HCT116 (cell line): ENCODE data around the gene PNKP. TPM values are rescaled to one million over a fixed set of nuclear protein-coding genes. Genes with fewer than 3 reads are reported as not detected.

Experiments used
- ATAC-seq: fragments of 200-7000 bp; cut with Tn5 transposase; 2 replicates; pipeline ENCODE4 v1.9.1; 2020; ENCODE audit warnings: mild to moderate bottlenecking, moderate library complexity
- BruUV-seq: library from RNA; stranded (reverse); fragments of 400-500 nt; replicated peaks from 2 replicates; lab custom pipeline; 2021; lab: Mats Ljungman, UMichigan
- CTCF ChIA-PET: fragments of 300-600 bp; sonication (Branson Sonifier 250); formaldehyde crosslinking; loops from one replicate; lab custom pipeline; 2021; ENCODE audit warnings: antibody characterized with exemption; lab: Charles Lee
- POLR2A ChIA-PET: fragments of 300-600, 350-600 bp; sonication (Branson Sonifier 250); formaldehyde crosslinking; loops from one replicate; lab custom pipeline; 2021; ENCODE audit warnings: antibody characterized with exemption; lab: Charles Lee
- RAD21 ChIA-PET, 2 experiments: fragments of 300-600 bp; sonication (Branson Sonifier 250); formaldehyde crosslinking; loops; one replicate each; lab custom pipeline; 2023; ENCODE audit warnings: low total read pairs in 2 of 2; ENCODE audit not compliant: uncharacterized antibody in 2 of 2, unreplicated experiment in 2 of 2, low non-redundant PET in 1 of 2; lab: Charles Lee
- DNase-seq: peaks from one replicate; pipeline ENCODE4 v3.0.0-alpha.2; 2010; ENCODE audit warnings: low read depth, low spot score
- H2AFZ ChIP-seq: fragments of 200-600 bp; shearing (Covaris generic), sonication (generic); 2 replicates; pipeline ENCODE4 v1.6.1; 2017; ENCODE audit warnings: low read depth, mixed run types, mixed read lengths, antibody characterized with exemption, low read length; ENCODE audit not compliant: poor library complexity, severe bottlenecking
- H3K27ac ChIP-seq: 2 replicates; pipeline ENCODE4 v1.5.1; 2012; ENCODE audit warnings: low read depth, low read length
- H3K27me3 ChIP-seq: fragments of 200-600 bp; sonication (generic); 2 replicates; pipeline ENCODE4 v1.6.1; 2016; ENCODE audit warnings: mixed run types, low read length, mixed read lengths; ENCODE audit not compliant: insufficient read depth
- H3K36me3 ChIP-seq, 2 experiments: fragments of 200-500 bp in 1 of 2; fragments of 200-600 bp in 1 of 2; sonication (Bioruptor generic) in 1 of 2; sonication (generic) in 1 of 2; 2 replicates each; pipeline versions ENCODE4 v1.5.1 to v1.6.1; 2014 to 2016; ENCODE audit warnings: low read length in 2 of 2, inconsistent platforms in 1 of 2, mixed read lengths in 1 of 2, mixed run types in 1 of 2; ENCODE audit not compliant: insufficient read depth in 2 of 2, control insufficient read depth in 1 of 2
- H3K4me1 ChIP-seq, 2 experiments: fragments of 200-600 bp in 1 of 2; sonication (generic) in 1 of 2; 2 replicates each; pipeline versions ENCODE4 v1.5.1 to v1.6.1; 2012 to 2017; ENCODE audit warnings: low read length in 2 of 2, inconsistent platforms in 1 of 2, mild to moderate bottlenecking in 1 of 2, mixed read lengths in 1 of 2, mixed run types in 1 of 2, moderate library complexity in 1 of 2; ENCODE audit not compliant: insufficient read depth in 2 of 2, control insufficient read depth in 1 of 2
- H3K4me2 ChIP-seq: fragments of 200-600 bp; sonication (generic); 2 replicates; pipeline ENCODE4 v1.6.1; 2017; ENCODE audit warnings: mixed run types, low read length, mixed read lengths
- H3K4me3 ChIP-seq, 2 experiments: fragments of 200-600 bp in 1 of 2; sonication (generic) in 1 of 2; replicated peaks in 1 of 2; 2 replicates each; pipeline ENCODE4 v1.5.1; 2011 to 2016; ENCODE audit warnings: low read length in 2 of 2, control low read depth in 1 of 2, low read depth in 1 of 2, mild to moderate bottlenecking in 1 of 2, mixed read lengths in 1 of 2, mixed run types in 1 of 2
- H3K79me2 ChIP-seq: fragments of 200-600 bp; sonication (generic); 2 replicates; pipeline ENCODE4 v1.6.1; 2017; ENCODE audit warnings: mild to moderate bottlenecking, mixed run types, low read length, moderate library complexity, mixed read lengths; ENCODE audit not compliant: insufficient read depth
- H3K9ac ChIP-seq: fragments of 200-600 bp; sonication (generic); 2 replicates; pipeline ENCODE4 v1.6.1; 2016; ENCODE audit warnings: low read length, mixed read lengths
- H3K9me2 ChIP-seq: fragments of 200-600 bp; sonication (generic), shearing (Covaris generic); 2 replicates; pipeline ENCODE4 v1.6.1; 2017; ENCODE audit warnings: mixed run types, mild to moderate bottlenecking, moderate library complexity; ENCODE audit not compliant: insufficient read depth
- H3K9me3 ChIP-seq, 2 experiments: fragments of 200-500 bp in 1 of 2; fragments of 200-600 bp in 1 of 2; sonication (Bioruptor generic) in 1 of 2; sonication (generic) in 1 of 2; 2 replicates each; pipeline ENCODE4 v1.6.1; 2014 to 2017; ENCODE audit warnings: low read length in 2 of 2, mixed read lengths in 2 of 2, inconsistent platforms in 1 of 2, low read depth in 1 of 2, mild to moderate bottlenecking in 1 of 2, mixed run types in 1 of 2, moderate library complexity in 1 of 2; ENCODE audit not compliant: control insufficient read depth in 1 of 2, insufficient read depth in 1 of 2
- H4K20me1 ChIP-seq: fragments of 200-600 bp; sonication (generic), shearing (Covaris generic); 2 replicates; pipeline ENCODE4 v1.6.1; 2017; ENCODE audit warnings: mixed run types, mild to moderate bottlenecking, moderate library complexity; ENCODE audit not compliant: insufficient read depth
- CEBPB ChIP-seq: IDR thresholded peaks from 2 replicates; pipeline ENCODE4 v1.6.1; 2012; ENCODE audit warnings: low read depth
- CTCF ChIP-seq, 3 experiments: fragments of 200-600 bp in 1 of 3; sonication (generic) in 1 of 3; IDR thresholded peaks in 2 of 3; conservative IDR thresholded peaks in 1 of 3; 2 replicates each; pipeline ENCODE4 v1.5.1; 2012 to 2017; ENCODE audit warnings: low read depth in 2 of 3, low read length in 2 of 3, antibody characterized with exemption in 1 of 3, borderline replicate concordance in 1 of 3, control low read depth in 1 of 3, mild to moderate bottlenecking in 1 of 3, mixed read lengths in 1 of 3, mixed run types in 1 of 3, moderate library complexity in 1 of 3; ENCODE audit not compliant: insufficient read depth in 1 of 3
- EGR1 ChIP-seq: IDR thresholded peaks from 2 replicates; pipeline ENCODE4 v1.6.1; 2012; ENCODE audit warnings: low read depth
- FOSL1 ChIP-seq: IDR thresholded peaks from 2 replicates; pipeline ENCODE4 v1.6.1; 2012; ENCODE audit warnings: low read depth
- MAX ChIP-seq: IDR thresholded peaks from 2 replicates; pipeline ENCODE4 v1.6.1; 2012
- POLR2A ChIP-seq: IDR thresholded peaks from 2 replicates; pipeline ENCODE4 v1.7.0; 2011; ENCODE audit warnings: borderline replicate concordance; ENCODE audit not compliant: insufficient read depth, insufficient read length; ENCODE audit errors: extremely low read depth
- POLR2AphosphoS5 ChIP-seq: IDR thresholded peaks from 2 replicates; pipeline ENCODE4 v1.6.1; 2011; ENCODE audit warnings: mild to moderate bottlenecking, low read depth, low read length, moderate library complexity
- REST ChIP-seq: IDR thresholded peaks from 2 replicates; pipeline ENCODE4 v1.6.1; 2012; ENCODE audit warnings: low read depth
- SRF ChIP-seq: IDR thresholded peaks from 2 replicates; pipeline ENCODE4 v1.6.1; 2012; ENCODE audit warnings: low read depth
- YY1 ChIP-seq: IDR thresholded peaks from 2 replicates; pipeline ENCODE4 v1.6.1; 2011; ENCODE audit warnings: low read length, low read depth, moderate library complexity, mild to moderate bottlenecking; ENCODE audit not compliant: insufficient replicate concordance; ENCODE audit errors: extremely low read depth
- ZFX ChIP-seq: fragments of 450-650 bp; IDR thresholded peaks from 2 replicates; pipeline ENCODE4 v1.6.1; 2017
- intact Hi-C: fragments of 100-400 bp; cut with micrococcal nuclease; formaldehyde crosslinking; loops from 2 replicates; pipeline ENCODE4 v1.10.0; 2022
- total RNA-seq: library from RNA; stranded (reverse); gene quantifications from one replicate; pipeline ENCODE4 v1.2.1, GENCODE V29; 2021; ENCODE audit not compliant: unreplicated experiment

PNKP gene
- total RNA-seq, 1 experiment from 2014 or later, result 129 TPM

GRCh38 chr19:49818649-49819370, 48.6 kb downstream of the PNKP start:
- Histone ChIP-seq H3K79me2 (peaks cover 41% of the 10 kb centered on the region), H3K9me3 (no peaks in the 10 kb centered on the region), H3K27ac (peak overlapping the region; percentile 83), H3K9me2 (no peaks in the 10 kb centered on the region), H3K27me3 (no peaks in the 10 kb centered on the region), H3K36me3 (peaks cover 5 to 15% of the 10 kb centered on the region in 2 experiments; a peak in 2 of 4 replicates), H3K4me3 (peak overlapping the region; percentile 95 to 99), H3K4me1 (peaks cover 18 to 29% of the 10 kb centered on the region in 2 experiments), H3K4me2 (peak overlapping the region; percentile 85), H3K9ac (peak overlapping the region; percentile 99), H4K20me1 (no peaks in the 10 kb centered on the region), H2AFZ (no peak overlapping the region)
- intact Hi-C loops, result no loop called here
- ChIA-PET POLR2A (interaction anchor here (0.6 kb wide), 1 partner anchor 178 kb away, joined by 4 read pairs; the partner anchor contains the start of gene RRAS), CTCF (no interaction called here), RAD21 (no interaction called here)
- DNase-seq (no peak), ATAC-seq (peak; percentile 1; the same call in 1 of the 2 replicates)
- BruUV-seq, result TSS peak; percentile 50
- TF ChIP-seq CEBPB (no peak), ZFX (peak; percentile 36; the same call in 1 of the 2 replicates)

GRCh38 chr19:49817964-49818648, 49.3 kb downstream of the PNKP start, which contains the start of gene MED25:
Gene MED25 (plus strand): TSS chr19:49818289. CDS start chr19:49818342, 53 bp downstream.
- DNase-seq (peak; percentile 79), ATAC-seq (peak; percentile 83)
- BruUV-seq, result no TSS peak
- POLR2A ChIA-PET, result interaction anchor here (0.8 to 1.0 kb wide), 3 partner anchors 32 to 142 kb away, joined by 3 to 4 read pairs (median 3); partner anchors contain the start of gene PTOV1
- RAD21 ChIA-PET, result no interaction called here
- Histone ChIP-seq H4K20me1 (no peaks in the 10 kb centered on the region), H3K9me3 (no peaks in the 10 kb centered on the region), H3K36me3 (peaks cover under 1 to 10% of the 10 kb centered on the region in 2 experiments; a peak in 1 of 4 replicates), H3K4me2 (peak within 1 kb of the TSS; percentile 85), H3K27me3 (no peaks in the 10 kb centered on the region), H3K79me2 (peaks cover 34% of the 10 kb centered on the region), H3K9ac (peak within 1 kb of the TSS; percentile 99), H2AFZ (peak within 1 kb of the TSS; percentile 81), H3K4me1 (peaks cover 20 to 34% of the 10 kb centered on the region in 2 experiments), H3K27ac (peak within 1 kb of the TSS; percentile 83), H3K9me2 (no peaks in the 10 kb centered on the region), H3K4me3 (peak within 1 kb of the TSS; percentile 95 to 99)
- intact Hi-C loops, result no loop called here
- CTCF ChIA-PET, result interaction anchor here (0.6 to 0.7 kb wide), 2 partner anchors 13 to 47 kb away, joined by 3 read pairs; no protein-coding TSS in a partner anchor
- TF ChIP-seq YY1 (peak; percentile 100), SRF (no peak), CTCF (IDR thresholded peaks at IDR 0.05 in 2 of 3, conservative IDR thresholded peaks at IDR 0.05 in 1 of 3; ENCODE audit: borderline replicate concordance in 1 of 3, insufficient read depth in 1 of 3, low read depth in 2 of 3, low read length in 2 of 3) (no peak; a peak in 1 of 6 replicates), FOSL1 (no peak), POLR2A (peak; percentile 83), REST (no peak), POLR2AphosphoS5 (peak; percentile 91), EGR1 (peak; percentile 90), ZFX (peak; percentile 69; the same call in 1 of the 2 replicates), MAX (no peak)
